Measurements from ENCODE around the gene LASP1.
"Not testable (repeated sequence)": the region's sequence is repeated elsewhere in the genome, so short reads cannot be mapped to it uniquely, and the experiment has no call there.

LASP1 gene

GRCh38 chr17:38911081-38911730, 41.3 kb downstream of the LASP1 start:
- DNase-seq = no peak

GRCh38 chr17:38911731-38912081, 41.8 kb downstream of the LASP1 start:
- DNase-seq = not testable (repeated sequence)

GRCh38 chr17:38912221-38912813, 42.5 kb downstream of the LASP1 start:
- DNase-seq = no peak

DNA sequence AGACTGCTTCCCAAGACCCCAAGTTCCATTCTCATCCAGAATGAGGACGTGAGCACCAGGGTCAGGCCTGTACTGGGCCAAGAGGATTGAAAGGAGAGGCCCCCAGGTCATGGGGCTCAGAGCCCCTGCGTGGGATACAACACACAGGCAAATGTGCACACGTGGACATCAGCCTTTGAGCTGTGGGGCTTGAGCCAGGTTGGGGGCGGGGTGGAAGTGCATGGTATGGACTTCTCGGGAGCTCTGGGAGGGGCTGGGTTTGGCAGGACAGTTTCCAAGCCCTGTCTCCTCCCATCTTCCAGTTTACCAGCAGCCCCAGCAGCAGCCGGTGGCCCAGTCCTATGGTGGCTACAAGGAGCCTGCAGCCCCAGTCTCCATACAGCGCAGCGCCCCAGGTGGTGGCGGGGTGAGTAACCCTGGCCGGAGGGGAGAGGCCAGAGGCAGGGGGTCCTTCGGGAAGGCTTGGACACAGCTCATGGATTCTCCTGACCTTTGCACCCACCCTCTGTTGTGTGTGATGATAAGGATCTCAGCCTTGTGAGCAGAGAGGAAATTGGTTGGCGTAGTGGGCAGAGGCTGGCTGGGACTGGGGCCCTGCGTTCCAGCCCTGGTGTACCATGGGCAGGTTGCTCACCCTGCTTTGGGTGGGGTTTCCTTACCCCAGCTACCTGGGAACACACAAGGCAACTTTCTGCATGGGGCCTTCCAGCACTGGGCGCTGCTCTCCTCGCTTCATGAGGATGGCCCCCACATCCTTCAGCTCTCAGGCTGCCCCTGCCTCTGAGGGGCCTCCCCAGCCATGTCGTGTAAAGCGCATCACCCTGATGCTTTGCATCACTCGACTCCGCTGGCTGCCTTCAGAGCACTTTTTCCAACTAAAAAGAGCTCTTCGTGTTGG, 45.1 kb downstream of the LASP1 start:
- DNase-seq = no peak

DNA sequence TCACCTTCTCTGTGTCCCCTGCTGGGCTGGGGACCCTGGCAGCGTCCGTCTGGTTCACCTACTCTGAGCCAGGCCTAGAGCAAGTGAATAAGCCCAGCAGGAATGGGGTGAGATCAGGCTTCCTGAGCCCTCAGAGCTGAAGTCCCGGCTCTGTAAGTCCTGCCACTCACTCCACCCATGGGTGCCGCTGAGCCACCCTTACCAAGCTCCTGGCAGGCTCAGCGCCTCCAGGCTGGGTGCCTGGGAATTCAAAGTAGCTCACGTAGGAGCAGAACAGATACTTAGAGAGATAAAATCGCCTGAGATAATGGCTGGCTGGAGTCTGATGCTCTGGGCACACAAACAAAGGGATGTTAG, 45.8 kb downstream of the LASP1 start:
- DNase-seq = no peak

DNA sequence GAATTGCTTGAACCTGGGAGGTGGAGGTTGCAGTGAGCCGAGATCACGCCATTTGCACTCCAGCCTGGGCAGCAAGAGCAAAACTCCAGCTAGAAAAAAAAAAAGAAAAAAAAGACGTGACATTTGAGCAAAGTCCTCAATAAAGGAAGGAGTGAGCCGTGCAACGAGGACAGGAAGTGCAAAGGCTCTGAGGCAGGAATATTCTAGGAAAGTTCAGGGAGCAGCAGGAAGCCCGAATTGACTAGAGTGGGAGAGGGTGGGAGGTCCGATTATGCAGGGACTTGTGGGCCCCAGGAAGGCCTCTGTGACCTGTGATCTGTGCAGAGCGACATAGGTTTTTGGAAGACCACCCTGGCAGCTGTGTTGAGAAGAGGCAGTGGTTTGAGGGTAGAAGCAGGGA, 46.9 kb downstream of the LASP1 start:
- DNase-seq = no peak

DNA sequence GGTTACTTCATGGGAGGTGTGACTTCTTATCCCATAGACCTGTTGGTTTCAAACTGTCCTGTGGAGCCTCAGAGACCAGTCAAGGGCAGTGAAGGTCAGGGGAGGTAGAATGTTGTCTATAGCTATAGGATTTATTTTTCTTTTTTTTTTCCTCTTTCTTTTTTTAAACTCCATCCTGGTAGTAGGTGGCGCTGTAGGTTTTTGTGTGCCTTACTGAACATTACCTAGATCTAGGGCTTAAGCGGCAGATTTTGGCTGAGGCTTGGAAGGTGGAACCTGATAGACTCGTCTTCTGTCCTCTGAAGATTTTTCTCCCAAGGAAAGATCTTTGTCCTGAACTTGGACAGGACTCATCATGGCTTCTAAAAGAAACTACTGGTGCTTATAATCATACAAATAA, 47.4 kb downstream of the LASP1 start:
- no peak for DNase-seq

DNA sequence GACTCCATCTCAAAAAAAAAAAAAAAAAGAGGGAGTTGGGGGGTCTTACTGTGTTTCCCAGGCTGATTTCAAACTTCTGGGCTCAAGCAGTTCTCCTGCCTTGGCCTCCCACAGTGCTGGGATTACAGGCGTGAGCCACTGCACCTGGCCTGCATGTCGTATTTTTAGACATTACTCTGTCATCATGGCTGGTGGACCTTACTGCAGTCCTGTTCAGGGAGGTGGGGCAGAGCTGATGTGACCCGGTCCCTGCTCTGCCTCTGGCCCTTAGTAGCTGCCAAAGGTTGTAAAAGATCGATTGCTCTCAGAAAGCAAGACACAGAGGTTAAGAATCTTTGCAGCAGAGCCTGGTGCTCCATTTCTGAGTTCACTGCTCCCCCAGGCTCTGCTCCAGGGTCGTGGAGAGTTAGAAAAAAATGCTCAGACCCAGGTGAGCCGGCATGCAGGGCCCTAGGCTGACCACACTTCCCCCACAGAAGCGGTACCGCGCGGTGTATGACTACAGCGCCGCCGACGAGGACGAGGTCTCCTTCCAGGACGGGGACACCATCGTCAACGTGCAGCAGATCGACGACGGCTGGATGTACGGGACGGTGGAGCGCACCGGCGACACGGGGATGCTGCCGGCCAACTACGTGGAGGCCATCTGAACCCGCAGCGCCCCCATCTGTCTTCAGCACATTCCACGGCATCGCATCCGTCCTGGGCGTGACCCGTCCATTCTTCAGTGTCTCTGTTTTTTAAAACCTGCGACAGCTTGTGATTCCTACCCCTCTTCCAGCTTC, 48.5 kb downstream of the LASP1 start:
- no peak for DNase-seq

DNA sequence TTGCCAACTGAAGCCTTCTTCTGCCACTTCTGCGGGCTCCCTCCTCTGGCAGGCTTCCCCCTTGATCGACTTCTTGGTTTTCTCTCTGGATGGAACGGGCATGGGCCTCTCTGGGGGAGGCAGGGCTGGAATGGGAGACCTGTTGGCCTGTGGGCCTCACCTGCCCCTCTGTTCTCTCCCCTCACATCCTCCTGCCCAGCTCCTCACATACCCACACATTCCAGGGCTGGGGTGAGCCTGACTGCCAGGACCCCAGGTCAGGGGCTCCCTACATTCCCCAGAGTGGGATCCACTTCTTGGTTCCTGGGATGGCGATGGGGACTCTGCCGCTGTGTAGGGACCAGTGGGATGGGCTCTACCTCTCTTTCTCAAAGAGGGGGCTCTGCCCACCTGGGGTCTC, 49.1 kb downstream of the LASP1 start:
- DNase-seq = no peak

DNA sequence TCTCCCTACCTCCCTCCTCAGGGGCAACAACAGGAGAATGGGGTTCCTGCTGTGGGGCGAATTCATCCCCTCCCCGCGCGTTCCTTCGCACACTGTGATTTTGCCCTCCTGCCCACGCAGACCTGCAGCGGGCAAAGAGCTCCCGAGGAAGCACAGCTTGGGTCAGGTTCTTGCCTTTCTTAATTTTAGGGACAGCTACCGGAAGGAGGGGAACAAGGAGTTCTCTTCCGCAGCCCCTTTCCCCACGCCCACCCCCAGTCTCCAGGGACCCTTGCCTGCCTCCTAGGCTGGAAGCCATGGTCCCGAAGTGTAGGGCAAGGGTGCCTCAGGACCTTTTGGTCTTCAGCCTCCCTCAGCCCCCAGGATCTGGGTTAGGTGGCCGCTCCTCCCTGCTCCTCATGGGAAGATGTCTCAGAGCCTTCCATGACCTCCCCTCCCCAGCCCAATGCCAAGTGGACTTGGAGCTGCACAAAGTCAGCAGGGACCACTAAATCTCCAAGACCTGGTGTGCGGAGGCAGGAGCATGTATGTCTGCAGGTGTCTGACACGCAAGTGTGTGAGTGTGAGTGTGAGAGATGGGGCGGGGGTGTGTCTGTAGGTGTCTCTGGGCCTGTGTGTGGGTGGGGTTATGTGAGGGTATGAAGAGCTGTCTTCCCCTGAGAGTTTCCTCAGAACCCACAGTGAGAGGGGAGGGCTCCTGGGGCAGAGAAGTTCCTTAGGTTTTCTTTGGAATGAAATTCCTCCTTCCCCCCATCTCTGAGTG, 49.6 kb downstream of the LASP1 start:
- no peak for DNase-seq

- DNase-seq = no peak
Measured at GRCh38 chr17:38920374-38921291, 50.8 kb downstream of the LASP1 start.

DNA sequence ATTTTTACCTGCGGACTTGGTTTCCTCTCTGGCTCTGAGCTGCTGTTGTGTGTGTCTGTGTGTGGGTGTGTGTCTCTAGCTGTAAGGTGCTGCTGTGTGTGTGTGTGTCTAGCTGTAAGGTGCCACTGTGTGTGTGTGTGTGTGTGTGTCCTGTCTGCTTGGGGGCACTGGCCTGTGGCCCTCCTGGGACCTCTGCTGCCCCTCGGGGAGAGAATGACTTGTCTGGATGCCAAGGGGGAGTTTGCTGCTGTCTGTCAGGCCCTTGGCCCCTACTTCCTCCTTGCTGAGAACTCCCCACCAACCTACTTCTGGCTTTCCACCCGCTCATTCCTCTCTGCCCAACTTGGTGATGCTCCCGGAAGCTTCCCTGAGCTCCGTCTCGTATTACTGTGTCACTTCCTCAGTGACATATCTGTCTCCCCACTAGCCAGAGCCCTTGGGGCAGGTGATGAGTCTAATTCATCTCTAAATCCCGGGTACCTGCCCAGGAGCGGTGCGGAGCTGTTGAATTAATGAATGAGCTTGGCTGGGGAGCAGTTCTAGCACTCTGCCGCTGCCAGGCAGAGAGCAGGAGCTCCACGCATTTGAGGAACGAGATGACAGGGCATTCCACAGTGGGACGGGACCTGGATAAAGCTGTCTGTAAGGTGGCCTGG, 52.0 kb downstream of the LASP1 start:
- no peak for DNase-seq

- peak; percentile 76 for DNase-seq
Measured at GRCh38 chr17:38922538-38923297, 52.9 kb downstream of the LASP1 start.

GRCh38 chr17:38925263-38925995, 55.6 kb downstream of the LASP1 start, which contains the start of gene LASP1NB:
Gene LASP1NB, plus strand, starts transcription at chr17:38925614.
- peak; percentile 65 for DNase-seq

- no peak for DNase-seq
Measured at GRCh38 chr17:38926293-38927070, 56.6 kb downstream of the LASP1 start.

- DNase-seq = not testable (repeated sequence)
Measured at GRCh38 chr17:38930782-38931181, 60.9 kb downstream of the LASP1 start.

- DNase-seq = not testable (repeated sequence)
Measured at GRCh38 chr17:38933962-38934361, 64.1 kb downstream of the LASP1 start.

DNA sequence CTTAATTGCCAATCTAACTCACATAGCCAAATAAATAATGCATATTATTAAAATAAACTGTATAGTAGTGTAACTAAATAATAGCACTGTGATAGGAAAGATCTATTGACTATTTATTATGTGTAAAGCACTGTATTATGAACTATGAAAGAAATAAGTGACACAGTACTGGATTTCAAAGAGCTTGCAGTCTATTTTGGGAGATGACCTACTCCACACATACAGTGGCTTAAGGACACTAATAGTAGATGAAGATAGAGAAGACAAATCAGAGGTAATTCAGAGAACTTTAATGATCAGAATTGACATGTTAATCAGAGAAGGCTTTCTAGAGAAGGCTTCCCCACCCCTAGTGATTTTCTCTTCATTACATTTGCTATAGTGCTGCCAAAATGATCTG, 70.1 kb downstream of the LASP1 start:
- DNase-seq = no peak

All from fibroblast of skin of right quadriceps (primary cell).